Left lung (tissue), 10 donors: ENCODE data around the gene STIM1. TPM values are rescaled to one million over a fixed set of nuclear protein-coding genes. Genes with fewer than 3 reads are reported as not detected.

Experiments
- ATAC-seq: fragments of 200-7000 bp; cut with Tn5 transposase; one replicate; pipeline ENCODE4 v1.9.1; 2020; ENCODE audit warnings: moderate library complexity
- DNase-seq, 4 donors: peaks; one replicate each; pipeline ENCODE4 v3.0.0-alpha.2; 2013 to 2020
- H3K27ac ChIP-seq, 2 donors: fragments of 200-600 bp; sonication (generic) in 1 of 2; one replicate each; pipeline versions ENCODE4 v1.5.0 to v1.8.0; 2020 to 2021
- H3K27me3 ChIP-seq, 2 donors: fragments of 200-600 bp; sonication (generic) in 1 of 2; one replicate each; pipeline versions ENCODE4 v1.5.0 to v1.8.0; 2020 to 2021
- H3K36me3 ChIP-seq, 2 donors: fragments of 200-600 bp; sonication (generic) in 1 of 2; one replicate each; pipeline versions ENCODE4 v1.5.0 to v1.8.0; 2020 to 2021
- H3K4me1 ChIP-seq, 2 donors: fragments of 200-600 bp; one replicate each; pipeline ENCODE4 v1.8.0; 2021
- H3K4me3 ChIP-seq, 2 donors: fragments of 200-600 bp; sonication (generic) in 1 of 2; one replicate each; pipeline versions ENCODE4 v1.5.0 to v1.8.0; 2020 to 2021; ENCODE audit warnings: mild to moderate bottlenecking in 1 of 2
- H3K9me3 ChIP-seq, 2 donors: fragments of 200-600 bp; sonication (generic) in 1 of 2; one replicate each; pipeline versions ENCODE4 v1.5.0 to v1.8.0; 2020 to 2021
- CTCF ChIP-seq, 2 donors: fragments of 200-600 bp; sonication (generic) in 1 of 2; IDR thresholded peaks; one replicate each; pipeline versions ENCODE4 v1.5.0 to v1.8.0; 2021; ENCODE audit warnings: antibody characterized with exemption in 2 of 2
- intact Hi-C, 2 donors: fragments of 100-400 bp; cut with DNase I; formaldehyde crosslinking; loops; one replicate each; pipeline versions ENCODE4 v1.11.2 to v1.14.2; 2022
- polyA plus RNA-seq, 6 donors: library from polyadenylated mRNA; unstranded; fragments of 120-200 nt; gene quantifications; one replicate each; pipeline ENCODE4 v1.2.1, GENCODE V29; 2013; ENCODE audit not compliant: insufficient read length in 6 of 6
- total RNA-seq, 2 donors: library from RNA; stranded (reverse); fragmentation: NEBNext Ultra II Directional; extraction: Animal tissue kit (Norgen Biotek cat#: 25700); gene quantifications; one replicate each; pipeline ENCODE4 v1.2.1, GENCODE V29; 2021
- donor health status: DM: no; HTN: yes; CAD: no.
- donor health status: DM: no; HTN: no; CAD: no.

The STIM1 gene
- total and polyA plus RNA-seq, 8 donors, result 38.9 to 56.0 (median 49.8) TPM

DNA sequence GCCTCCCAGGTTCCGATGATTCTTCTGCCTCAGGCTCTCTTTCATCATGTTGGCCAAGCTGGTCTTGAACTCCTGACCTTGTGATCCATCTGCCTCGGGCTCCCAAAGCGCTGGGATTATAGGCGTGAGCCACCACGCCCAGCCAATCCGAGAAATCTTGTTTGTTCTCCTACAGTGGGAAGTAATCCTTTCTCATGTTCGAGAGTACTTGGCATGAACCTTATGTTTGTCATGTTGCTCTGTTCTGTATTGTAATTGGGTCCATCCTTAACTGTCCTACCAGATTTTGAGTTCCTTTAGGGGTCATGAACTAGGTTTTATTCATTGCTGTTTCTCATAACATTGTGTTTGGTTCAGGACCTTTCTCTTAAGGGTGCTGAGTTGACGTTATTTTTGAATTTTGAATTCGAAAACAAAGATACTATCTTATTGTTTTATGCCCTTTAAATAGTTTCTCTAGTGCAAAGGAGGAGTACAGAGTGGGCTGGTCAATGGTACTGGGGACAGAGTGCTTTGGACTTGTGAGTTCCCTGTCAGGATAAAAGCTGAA, 125.7 kb downstream of the STIM1 start:
- Histone ChIP-seq H3K9me3 (no peaks in the 10 kb centered on the region), H3K27ac (no peak overlapping the region), H3K27me3 (no peaks in the 10 kb centered on the region), H3K36me3 (no peaks in the 10 kb centered on the region), H3K4me1 (no peaks in the 10 kb centered on the region), H3K4me3 (no peak overlapping the region)
- no peak for TF ChIP-seq CTCF (IDR thresholded peaks at IDR 0.05)
- DNase-seq (no peak), ATAC-seq (no peak)
- intact Hi-C loops, result no loop called here

DNA sequence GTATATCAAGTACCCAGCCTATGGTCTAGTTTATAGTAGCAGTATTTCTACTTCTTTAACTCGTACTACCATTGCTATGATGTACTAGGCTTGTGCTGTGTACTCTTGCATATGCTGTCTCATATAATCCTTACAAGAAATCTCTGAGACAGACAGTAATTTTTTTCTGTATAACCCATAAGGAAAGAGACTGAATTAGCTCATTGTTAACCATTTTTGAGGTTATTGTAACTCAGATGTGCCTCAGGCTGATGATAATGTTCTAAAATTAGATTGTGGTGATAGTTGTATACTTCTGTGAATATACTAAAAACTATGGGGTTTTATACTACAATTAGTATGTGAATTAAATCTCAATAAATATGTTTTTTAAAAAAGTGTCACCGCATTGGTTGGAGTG, 127.0 kb downstream of the STIM1 start:
- H3K9me3 ChIP-seq, result no peaks in the 10 kb centered on the region
- H3K27ac ChIP-seq, result no peak overlapping the region
- H3K4me3 ChIP-seq, result no peak overlapping the region
- intact Hi-C loops, result no loop called here
- DNase-seq, result no peak
- no peaks in the 10 kb centered on the region for H3K36me3 ChIP-seq
- H3K4me1 ChIP-seq, result no peaks in the 10 kb centered on the region
- H3K27me3 ChIP-seq, result no peaks in the 10 kb centered on the region
- no peak for TF ChIP-seq CTCF (IDR thresholded peaks at IDR 0.05)
- ATAC-seq, result no peak

GRCh38 chr11:3983101-3983500, 127.6 kb downstream of the STIM1 start:
- no peak for TF ChIP-seq CTCF (IDR thresholded peaks at IDR 0.05)
- intact Hi-C loops, result no loop called here

GRCh38 chr11:3984896-3985295, 129.4 kb downstream of the STIM1 start:
- TF ChIP-seq CTCF (IDR thresholded peaks at IDR 0.05), result no peak
- no peaks in the 10 kb centered on the region for H3K36me3 ChIP-seq
- ATAC-seq (no peak), DNase-seq (no peak)
- H3K4me1 ChIP-seq, result no peaks in the 10 kb centered on the region
- no peak overlapping the region for H3K27ac ChIP-seq
- no peaks in the 10 kb centered on the region for H3K27me3 ChIP-seq
- H3K4me3 ChIP-seq, result no peak overlapping the region
- no peaks in the 10 kb centered on the region for H3K9me3 ChIP-seq
- intact Hi-C loops, result no loop called here

More at GRCh38 chr11:3983101-3983500, 127.6 kb downstream of the STIM1 start:
- Histone ChIP-seq H3K27ac (no peak overlapping the region), H3K36me3 (no peaks in the 10 kb centered on the region), H3K4me3 (no peak overlapping the region), H3K4me1 (no peaks in the 10 kb centered on the region), H3K9me3 (no peaks in the 10 kb centered on the region), H3K27me3 (no peaks in the 10 kb centered on the region)
- DNase-seq (no peak), ATAC-seq (no peak)

- Histone ChIP-seq H3K4me3 (no peak overlapping the region), H3K27me3 (no peaks in the 10 kb centered on the region), H3K27ac (no peak overlapping the region), H3K9me3 (no peaks in the 10 kb centered on the region), H3K36me3 (no peaks in the 10 kb centered on the region), H3K4me1 (no peaks in the 10 kb centered on the region)
- TF ChIP-seq CTCF (IDR thresholded peaks at IDR 0.05), result no peak
- ATAC-seq (no peak), DNase-seq (no peak)
- intact Hi-C loops, result no loop called here
These were observed 130.2 kb downstream of the STIM1 start for GRCh38 chr11:3985631-3986030.
